Jurkat, Clone E6-1 (cell line): ENCODE data around the gene ZFP91.

Experiments
- DNase-seq: peaks from one replicate; pipeline ENCODE4 v3.0.0-alpha.2; 2011; ENCODE audit warnings: low read depth, low spot score
- H3K4me3 ChIP-seq: 2 replicates; pipeline ENCODE4 v1.5.1; 2011; ENCODE audit warnings: mild to moderate bottlenecking, low read length, control low read depth, moderate library complexity

Gene ZFP91

GRCh38 chr11:58579192-58580129 is 598 bp downstream of the ZFP91 start:
- H3K4me3 ChIP-seq: peak overlapping the region; percentile 88
- peak; percentile 90 for DNase-seq

- no peak for DNase-seq
- H3K4me3 ChIP-seq: peak overlapping the region; percentile 88
Measured at GRCh38 chr11:58580311-58580710, 1.4 kb downstream of the ZFP91 start.

GRCh38 chr11:58582437-58582836 is 3.6 kb downstream of the ZFP91 start:
- no peak overlapping the region for H3K4me3 ChIP-seq
- DNase-seq: no peak

- no peak overlapping the region for H3K4me3 ChIP-seq
- no peak for DNase-seq
Measured at GRCh38 chr11:58586998-58587397, 8.1 kb downstream of the ZFP91 start.

- no peak for DNase-seq
- H3K4me3 ChIP-seq: no peak overlapping the region
Measured at GRCh38 chr11:58591659-58592058, 12.8 kb downstream of the ZFP91 start.

GRCh38 chr11:58592760-58593472 is 14.1 kb downstream of the ZFP91 start:
- DNase-seq: no peak
- no peak overlapping the region for H3K4me3 ChIP-seq

GRCh38 chr11:58594826-58595225 is 16.0 kb downstream of the ZFP91 start:
- DNase-seq: no peak
- H3K4me3 ChIP-seq: no peak overlapping the region

- no peak overlapping the region for H3K4me3 ChIP-seq
- no peak for DNase-seq
Measured at GRCh38 chr11:58596621-58597020, 17.8 kb downstream of the ZFP91 start.

GRCh38 chr11:58597486-58598144 is 18.8 kb downstream of the ZFP91 start:
- H3K4me3 ChIP-seq: no peak overlapping the region
- DNase-seq: peak; percentile 46

- no peak for DNase-seq
Measured at GRCh38 chr11:58600510-58600909, 21.6 kb downstream of the ZFP91 start.

GRCh38 chr11:58606930-58607714 is 28.3 kb downstream of the ZFP91 start:
- no peak for DNase-seq
- no peak overlapping the region for H3K4me3 ChIP-seq

More at GRCh38 chr11:58600510-58600909, 21.6 kb downstream of the ZFP91 start:
- no peak overlapping the region for H3K4me3 ChIP-seq

GRCh38 chr11:58608331-58608730 is 29.5 kb downstream of the ZFP91 start:
- H3K4me3 ChIP-seq: no peak overlapping the region
- no peak for DNase-seq

GRCh38 chr11:58609723-58610122 is 30.9 kb downstream of the ZFP91 start:
- no peak for DNase-seq
- H3K4me3 ChIP-seq: no peak overlapping the region

GRCh38 chr11:58613228-58613627 is 34.4 kb downstream of the ZFP91 start:
- no peak overlapping the region for H3K4me3 ChIP-seq

GRCh38 chr11:58615559-58615958 is 36.7 kb downstream of the ZFP91 start:
- no peak for DNase-seq
- H3K4me3 ChIP-seq: no peak overlapping the region

More at GRCh38 chr11:58613228-58613627, 34.4 kb downstream of the ZFP91 start:
- DNase-seq: no peak

- DNase-seq: no peak
- H3K4me3 ChIP-seq: no peak overlapping the region
Measured at GRCh38 chr11:58616594-58616993, 37.7 kb downstream of the ZFP91 start.

- DNase-seq: no peak
Measured at GRCh38 chr11:58617976-58618557, 39.2 kb downstream of the ZFP91 start.

GRCh38 chr11:58621586-58622262 is 42.9 kb downstream of the ZFP91 start:
- H3K4me3 ChIP-seq: no peak overlapping the region
- no peak for DNase-seq

More at GRCh38 chr11:58617976-58618557, 39.2 kb downstream of the ZFP91 start:
- H3K4me3 ChIP-seq: no peak overlapping the region
